Measurements from ENCODE around the gene SCAP. TPM values are rescaled to one million over a fixed set of nuclear protein-coding genes. Genes with fewer than 3 reads are reported as not detected.

SCAP gene
- total and polyA plus RNA-seq, 12 donors, result 31.7 to 56.7 (median 40.4) TPM

DNA sequence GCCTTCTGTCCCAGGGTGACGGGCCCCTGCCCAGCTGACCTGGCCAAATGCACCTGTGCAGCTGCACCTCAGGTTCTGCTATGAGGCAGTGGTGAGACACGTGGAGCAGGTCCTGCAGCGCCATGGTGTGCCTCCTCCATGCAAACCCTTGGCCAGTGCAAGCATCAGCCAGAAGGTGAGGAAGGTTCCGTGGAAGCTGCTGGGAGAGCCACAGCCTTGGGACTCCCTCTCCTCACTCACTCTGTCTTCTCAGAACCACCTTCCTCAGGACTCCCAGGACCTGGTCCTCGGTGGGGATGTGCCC lies 63.3 kb downstream of the SCAP start:
- intact Hi-C loops (cut with DNase I), result no loop called here
- no peak for ATAC-seq
- Histone ChIP-seq H3K4me1 (no peaks in the 10 kb centered on the region), H3K4me3 (no peak overlapping the region), H3K27me3 (no peaks in the 10 kb centered on the region), H3K36me3 (peaks cover 4 to 97% (median 65%) of the 10 kb centered on the region in 9 donors), H3K27ac (no peak overlapping the region), H3K9me3 (no peaks in the 10 kb centered on the region)
- TF ChIP-seq, protein P1, sequence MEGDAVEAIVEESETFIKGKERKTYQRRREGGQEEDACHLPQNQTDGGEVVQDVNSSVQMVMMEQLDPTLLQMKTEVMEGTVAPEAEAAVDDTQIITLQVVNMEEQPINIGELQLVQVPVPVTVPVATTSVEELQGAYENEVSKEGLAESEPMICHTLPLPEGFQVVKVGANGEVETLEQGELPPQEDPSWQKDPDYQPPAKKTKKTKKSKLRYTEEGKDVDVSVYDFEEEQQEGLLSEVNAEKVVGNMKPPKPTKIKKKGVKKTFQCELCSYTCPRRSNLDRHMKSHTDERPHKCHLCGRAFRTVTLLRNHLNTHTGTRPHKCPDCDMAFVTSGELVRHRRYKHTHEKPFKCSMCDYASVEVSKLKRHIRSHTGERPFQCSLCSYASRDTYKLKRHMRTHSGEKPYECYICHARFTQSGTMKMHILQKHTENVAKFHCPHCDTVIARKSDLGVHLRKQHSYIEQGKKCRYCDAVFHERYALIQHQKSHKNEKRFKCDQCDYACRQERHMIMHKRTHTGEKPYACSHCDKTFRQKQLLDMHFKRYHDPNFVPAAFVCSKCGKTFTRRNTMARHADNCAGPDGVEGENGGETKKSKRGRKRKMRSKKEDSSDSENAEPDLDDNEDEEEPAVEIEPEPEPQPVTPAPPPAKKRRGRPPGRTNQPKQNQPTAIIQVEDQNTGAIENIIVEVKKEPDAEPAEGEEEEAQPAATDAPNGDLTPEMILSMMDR (IDR thresholded peaks at IDR 0.05), result no peak
- WGBS, 2 donors, result 86 to 89% methylated on average over 5 of the region's 5 CpGs
- no peak for DNase-seq

DNA sequence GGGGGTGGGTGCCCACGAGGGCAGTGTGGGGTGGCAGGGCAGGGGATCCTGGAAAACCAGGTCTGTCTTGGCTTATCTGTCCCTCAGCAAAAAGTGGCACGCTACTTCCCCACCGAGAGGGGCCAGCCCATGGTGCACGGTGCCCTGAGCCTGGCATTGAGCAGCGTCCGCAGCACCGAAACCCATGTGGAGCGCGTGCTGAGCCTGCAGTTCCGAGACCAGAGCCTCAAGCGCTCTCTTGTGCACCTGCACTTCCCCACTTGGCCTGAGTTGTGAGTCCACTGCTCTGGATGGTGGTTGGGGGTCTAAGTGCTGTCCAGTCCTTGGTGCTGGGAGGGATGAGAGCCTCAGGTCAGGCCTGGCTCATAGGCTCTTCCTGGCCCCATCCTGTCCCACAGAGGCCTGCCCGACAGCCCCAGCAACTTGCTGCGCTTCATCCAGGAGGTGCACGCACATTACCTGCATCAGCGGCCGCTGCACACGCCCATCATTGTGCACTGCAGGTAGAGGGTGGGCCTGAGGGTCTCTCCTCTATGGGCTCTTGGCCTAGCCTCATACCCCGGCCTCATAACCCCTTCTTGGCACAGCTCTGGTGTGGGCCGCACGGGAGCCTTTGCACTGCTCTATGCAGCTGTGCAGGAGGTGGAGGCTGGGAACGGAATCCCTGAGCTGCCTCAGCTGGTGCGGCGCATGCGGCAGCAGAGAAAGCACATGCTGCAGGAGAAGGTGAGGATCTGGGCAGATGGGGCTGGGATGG lies 63.9 kb downstream of the SCAP start:
- Histone ChIP-seq H3K9me3 (no peaks in the 10 kb centered on the region), H3K4me1 (no peaks in the 10 kb centered on the region), H3K36me3 (peaks cover 4 to 97% (median 65%) of the 10 kb centered on the region in 9 donors), H3K4me3 (no peak overlapping the region), H3K27me3 (no peaks in the 10 kb centered on the region), H3K27ac (no peak overlapping the region)
- 90 to 92% methylated on average over 24 of the region's 24 CpGs for WGBS, 2 donors
- intact Hi-C loops (cut with DNase I), result no loop called here
- TF ChIP-seq, protein P1 (IDR thresholded peaks at IDR 0.05), result no peak
- ATAC-seq (no peak), DNase-seq (no peak)

DNA sequence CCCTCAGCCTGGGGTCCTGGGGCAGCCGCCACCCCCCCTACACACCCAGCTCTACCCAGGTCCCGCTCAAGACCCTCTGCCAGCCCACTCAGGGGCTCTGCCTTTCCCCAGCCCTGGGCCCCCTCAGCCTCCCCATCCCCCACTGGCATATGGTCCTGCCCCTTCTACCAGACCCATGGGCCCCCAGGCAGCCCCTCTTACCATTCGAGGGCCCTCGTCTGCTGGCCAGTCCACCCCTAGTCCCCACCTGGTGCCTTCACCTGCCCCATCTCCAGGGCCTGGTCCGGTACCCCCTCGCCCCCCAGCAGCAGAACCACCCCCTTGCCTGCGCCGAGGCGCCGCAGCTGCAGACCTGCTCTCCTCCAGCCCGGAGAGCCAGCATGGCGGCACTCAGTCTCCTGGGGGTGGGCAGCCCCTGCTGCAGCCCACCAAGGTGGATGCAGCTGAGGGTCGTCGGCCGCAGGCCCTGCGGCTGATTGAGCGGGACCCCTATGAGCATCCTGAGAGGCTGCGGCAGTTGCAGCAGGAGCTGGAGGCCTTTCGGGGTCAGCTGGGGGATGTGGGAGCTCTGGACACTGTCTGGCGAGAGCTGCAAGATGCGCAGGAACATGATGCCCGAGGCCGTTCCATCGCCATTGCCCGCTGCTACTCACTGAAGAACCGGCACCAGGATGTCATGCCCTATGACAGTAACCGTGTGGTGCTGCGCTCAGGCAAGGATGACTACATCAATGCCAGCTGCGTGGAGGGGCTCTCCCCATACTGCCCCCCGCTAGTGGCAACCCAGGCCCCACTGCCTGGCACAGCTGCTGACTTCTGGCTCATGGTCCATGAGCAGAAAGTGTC lies 64.7 kb downstream of the SCAP start:
- 92 to 94% methylated on average over 30 of the region's 30 CpGs for WGBS, 2 donors
- DNase-seq (no peak), ATAC-seq (no peak)
- no peak overlapping the region for H3K4me3 ChIP-seq
- TF ChIP-seq, protein P1 (IDR thresholded peaks at IDR 0.05), result no peak
- H3K9me3 ChIP-seq, result no peaks in the 10 kb centered on the region
- no peaks in the 10 kb centered on the region for H3K27me3 ChIP-seq
- H3K36me3 ChIP-seq, result peaks cover 4 to 100% (median 69%) of the 10 kb centered on the region in 9 donors
- peaks cover 0 to 3% (median 0%) of the 10 kb centered on the region in 9 donors for H3K4me1 ChIP-seq
- no peak overlapping the region for H3K27ac ChIP-seq
- intact Hi-C loops (cut with DNase I), result no loop called here

DNA sequence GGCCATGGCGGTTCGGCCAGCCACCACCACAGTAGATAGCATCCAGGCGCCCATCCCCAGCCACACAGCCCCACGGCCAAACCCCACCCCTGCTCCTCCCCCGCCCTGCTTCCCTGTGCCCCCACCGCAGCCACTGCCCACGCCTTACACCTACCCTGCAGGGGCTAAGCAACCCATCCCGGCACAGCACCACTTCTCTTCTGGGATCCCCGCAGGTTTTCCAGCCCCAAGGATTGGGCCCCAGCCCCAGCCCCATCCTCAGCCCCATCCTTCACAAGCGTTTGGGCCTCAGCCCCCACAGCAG lies 65.4 kb downstream of the SCAP start:
- H3K4me1 ChIP-seq, result peaks cover 3 to 9% (median 4%) of the 10 kb centered on the region in 9 donors
- TF ChIP-seq, protein P1 (IDR thresholded peaks at IDR 0.05), result no peak
- 81 to 82% methylated on average over 10 of the region's 10 CpGs for WGBS, 2 donors
- H3K4me3 ChIP-seq, result no peak overlapping the region
- H3K27me3 ChIP-seq, result no peaks in the 10 kb centered on the region
- H3K36me3 ChIP-seq, result peaks cover 4 to 99% (median 68%) of the 10 kb centered on the region in 9 donors
- no peak overlapping the region for H3K27ac ChIP-seq
- ATAC-seq (no peak), DNase-seq (no peak)
- intact Hi-C loops (cut with DNase I), result no loop called here
- no peaks in the 10 kb centered on the region for H3K9me3 ChIP-seq

All from heart right ventricle (tissue), 16 donors.